HUDEP-2 (cell line): Measurements from ENCODE around the gene MIS18A.
A peak's percentile ranks its signal among the peaks of the same experiment; 100 is the strongest.
"Not testable (repeated sequence)": the region's sequence is repeated elsewhere in the genome, so short reads cannot be mapped to it uniquely, and the experiment has no call there.

Source experiments
- DNase-seq, 76 experiments: peaks; one replicate each; lab custom pipeline; 2025; ENCODE audit not compliant: unreplicated experiment in 76 of 76; lab: John Stamatoyannopoulos, UW

Gene MIS18A

GRCh38 chr21:32278518-32279376 is at the start of gene MIS18A:
Gene MIS18A, minus strand, starts transcription at chr21:32279049. Its CDS starts 35 bp downstream, at chr21:32279014.
- DNase-seq: peak; percentile 55 to 99 (median 96)

- DNase-seq: no peak
These were observed 49.7 kb upstream of the MIS18A start for GRCh38 chr21:32328595-32328994.

- DNase-seq: no peak
These were observed 46.9 kb upstream of the MIS18A start for GRCh38 chr21:32325706-32326105.

- no peak for DNase-seq
These were observed 43.8 kb upstream of the MIS18A start for GRCh38 chr21:32322676-32323075.

GRCh38 chr21:32322103-32322502 is 43.3 kb upstream of the MIS18A start:
- DNase-seq: no peak

- DNase-seq: no peak
These were observed 42.6 kb upstream of the MIS18A start for GRCh38 chr21:32321480-32321879.

- no peak for DNase-seq
These were observed 41.9 kb upstream of the MIS18A start for GRCh38 chr21:32320726-32321125.

- no peak for DNase-seq
These were observed 41.2 kb upstream of the MIS18A start for GRCh38 chr21:32320059-32320458.

GRCh38 chr21:32319012-32319411 is 40.2 kb upstream of the MIS18A start:
- no peak for DNase-seq

- DNase-seq: no peak
These were observed 38.9 kb upstream of the MIS18A start for GRCh38 chr21:32317726-32318125.

- DNase-seq: no peak
These were observed 37.7 kb upstream of the MIS18A start for GRCh38 chr21:32316361-32317215.

- peak in 6 of 76 experiments; percentile 16 to 27 (median 20) for DNase-seq
These were observed 36.8 kb upstream of the MIS18A start for GRCh38 chr21:32315511-32316281.

- DNase-seq: no peak
These were observed 36.0 kb upstream of the MIS18A start for GRCh38 chr21:32314806-32315205.

- DNase-seq: no peak
These were observed 34.1 kb upstream of the MIS18A start for GRCh38 chr21:32312976-32313375.

GRCh38 chr21:32312326-32312725 is 33.5 kb upstream of the MIS18A start:
- no peak for DNase-seq

GRCh38 chr21:32311621-32312020 is 32.8 kb upstream of the MIS18A start:
- no peak for DNase-seq

- DNase-seq: not testable (repeated sequence)
These were observed 32.1 kb upstream of the MIS18A start for GRCh38 chr21:32310976-32311375.

- no peak for DNase-seq
These were observed 31.1 kb upstream of the MIS18A start for GRCh38 chr21:32309906-32310460.

- no peak for DNase-seq
These were observed 29.8 kb upstream of the MIS18A start for GRCh38 chr21:32308696-32309095.

- no peak for DNase-seq
These were observed 28.9 kb upstream of the MIS18A start for GRCh38 chr21:32307706-32308105.
